HG03442 (cell line): Measurements from ENCODE around the gene PI4KB.
A peak's percentile ranks its signal among the peaks of the same experiment; 100 is the strongest.

Experiments
- ATAC-seq: cut with Tn5 transposase; IDR thresholded peaks from one replicate; pipeline ENCODE4 v1.9.1; 2021; ENCODE audit warnings: mild to moderate bottlenecking, moderate library complexity; ENCODE audit not compliant: unreplicated experiment

PI4KB gene

GRCh38 chr1:151346769-151347522 lies 19.7 kb upstream of the PI4KB start, which contains the start of gene RFX5:
Gene RFX5 (minus strand): TSS chr1:151347252. CDS start chr1:151346320, 932 bp downstream.
- ATAC-seq: peak; percentile 95

GRCh38 chr1:151346082-151346768 lies 19.0 kb upstream of the PI4KB start:
- no peak for ATAC-seq

GRCh38 chr1:151344291-151344690 lies 17.1 kb upstream of the PI4KB start:
- ATAC-seq: no peak

- no peak for ATAC-seq
Observed at GRCh38 chr1:151343587-151343986, 16.4 kb upstream of the PI4KB start.

- ATAC-seq: no peak
Observed at GRCh38 chr1:151342569-151342968, 15.4 kb upstream of the PI4KB start.

- no peak for ATAC-seq
Observed at GRCh38 chr1:151342021-151342420, 14.8 kb upstream of the PI4KB start.

GRCh38 chr1:151340870-151341754 lies 13.9 kb upstream of the PI4KB start:
- ATAC-seq: no peak

GRCh38 chr1:151336556-151336955 lies 9.3 kb upstream of the PI4KB start:
- ATAC-seq: no peak

- ATAC-seq: no peak
Observed at GRCh38 chr1:151334822-151335221, 7.6 kb upstream of the PI4KB start.

GRCh38 chr1:151327903-151328674 lies 873 bp upstream of the PI4KB start:
- peak; percentile 10 for ATAC-seq

- ATAC-seq: peak; percentile 42
Observed at GRCh38 chr1:151326619-151327222, 495 bp downstream of the PI4KB start.

- ATAC-seq: no peak
Observed at GRCh38 chr1:151325646-151326429, 1.4 kb downstream of the PI4KB start.

- no peak for ATAC-seq
Observed at GRCh38 chr1:151325231-151325630, 2.0 kb downstream of the PI4KB start.

- no peak for ATAC-seq
Observed at GRCh38 chr1:151324390-151324930, 2.8 kb downstream of the PI4KB start.

- ATAC-seq: no peak
Observed at GRCh38 chr1:151318975-151319374, 8.2 kb downstream of the PI4KB start.

- ATAC-seq: no peak
Observed at GRCh38 chr1:151315565-151316235, 11.5 kb downstream of the PI4KB start.

GRCh38 chr1:151314137-151314875 lies 12.9 kb downstream of the PI4KB start:
- ATAC-seq: no peak

- no peak for ATAC-seq
Observed at GRCh38 chr1:151313501-151313900, 13.7 kb downstream of the PI4KB start.
